Breast epithelium (tissue), 3 donors: ENCODE data around the gene ANKIB1.

Source experiments
- CTCF ChIP-seq, 3 donors: fragments of 450-650 bp; IDR thresholded peaks; one replicate each; pipeline ENCODE4 v1.5.1; 2016 to 2017; ENCODE audit warnings: antibody characterized with exemption in 3 of 3, mild to moderate bottlenecking in 3 of 3, moderate library complexity in 3 of 3
- POLR2AphosphoS5 ChIP-seq, 3 donors: sonication (generic); formaldehyde crosslinking; IDR thresholded peaks; one replicate each; pipeline ENCODE4 v1.6.1; 2017; ENCODE audit warnings: antibody characterized with exemption in 3 of 3

GRCh38 chr7:92282221-92282814 is 36.5 kb downstream of the ANKIB1 start:
- no peak for TF ChIP-seq POLR2AphosphoS5 (IDR thresholded peaks at IDR 0.05)
- no peak for TF ChIP-seq CTCF (IDR thresholded peaks at IDR 0.05)
